ENCODE results near the gene TBCK. TPM values are rescaled to one million over a fixed set of nuclear protein-coding genes. Genes with fewer than 3 reads are reported as not detected.

The TBCK gene
- total RNA-seq, 1 donor from 2014 or later = 64.2 TPM

DNA sequence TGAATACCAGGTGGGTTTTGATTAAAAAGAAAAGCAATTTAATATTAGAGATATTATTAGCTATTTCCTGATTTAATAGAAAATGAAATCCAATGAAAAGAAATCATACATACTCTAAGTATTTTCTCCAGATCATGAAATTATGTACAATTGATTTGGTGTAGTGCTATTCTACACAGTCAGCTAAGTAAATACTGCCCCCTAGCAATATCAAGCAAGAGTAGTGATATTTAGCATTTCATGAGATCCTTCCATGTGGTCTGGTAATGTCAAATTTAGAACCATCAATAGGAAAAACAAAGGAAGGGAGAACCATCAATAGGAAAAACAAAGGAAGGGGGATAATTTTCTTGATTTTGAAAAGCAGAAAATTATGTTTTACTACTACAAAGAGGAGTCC is 114.6 kb downstream of the TBCK start:
- no peak for DNase-seq (ENCODE audit: low spot score in 2 of 2, unreplicated experiment in 2 of 2)

DNA sequence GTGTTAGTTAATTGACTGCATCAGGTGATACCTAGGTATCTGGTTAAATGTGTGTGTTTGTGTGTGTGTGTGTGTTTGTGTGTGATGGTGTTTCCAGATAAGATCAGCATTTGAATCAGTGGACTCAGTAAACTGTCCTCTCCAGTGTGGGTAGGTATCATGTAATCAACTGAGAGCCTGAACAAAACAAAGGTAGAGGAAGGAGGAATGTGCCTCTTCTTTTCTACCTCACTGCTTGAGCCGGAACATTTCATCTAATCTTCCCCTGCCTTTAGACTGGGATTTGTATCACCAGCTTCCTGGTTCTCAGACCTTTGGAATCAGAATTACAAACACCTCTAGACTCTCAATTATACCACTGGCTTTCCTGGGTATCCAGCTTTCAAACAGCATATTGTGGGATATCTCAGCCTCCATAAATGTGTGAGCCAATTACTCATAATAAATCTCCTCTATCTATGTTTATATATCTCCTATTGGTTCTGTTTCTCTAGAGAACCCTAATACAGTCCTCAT is 120.5 kb downstream of the TBCK start:
- TF ChIP-seq, protein P1, sequence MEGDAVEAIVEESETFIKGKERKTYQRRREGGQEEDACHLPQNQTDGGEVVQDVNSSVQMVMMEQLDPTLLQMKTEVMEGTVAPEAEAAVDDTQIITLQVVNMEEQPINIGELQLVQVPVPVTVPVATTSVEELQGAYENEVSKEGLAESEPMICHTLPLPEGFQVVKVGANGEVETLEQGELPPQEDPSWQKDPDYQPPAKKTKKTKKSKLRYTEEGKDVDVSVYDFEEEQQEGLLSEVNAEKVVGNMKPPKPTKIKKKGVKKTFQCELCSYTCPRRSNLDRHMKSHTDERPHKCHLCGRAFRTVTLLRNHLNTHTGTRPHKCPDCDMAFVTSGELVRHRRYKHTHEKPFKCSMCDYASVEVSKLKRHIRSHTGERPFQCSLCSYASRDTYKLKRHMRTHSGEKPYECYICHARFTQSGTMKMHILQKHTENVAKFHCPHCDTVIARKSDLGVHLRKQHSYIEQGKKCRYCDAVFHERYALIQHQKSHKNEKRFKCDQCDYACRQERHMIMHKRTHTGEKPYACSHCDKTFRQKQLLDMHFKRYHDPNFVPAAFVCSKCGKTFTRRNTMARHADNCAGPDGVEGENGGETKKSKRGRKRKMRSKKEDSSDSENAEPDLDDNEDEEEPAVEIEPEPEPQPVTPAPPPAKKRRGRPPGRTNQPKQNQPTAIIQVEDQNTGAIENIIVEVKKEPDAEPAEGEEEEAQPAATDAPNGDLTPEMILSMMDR (IDR thresholded peaks at IDR 0.05; ENCODE audit: unreplicated experiment) = no peak
- no peak overlapping the region for H3K27ac Mint-ChIP-seq
- no peaks in the 10 kb centered on the region for H3K9me3 Mint-ChIP-seq
- no peaks in the 10 kb centered on the region for H3K27me3 Mint-ChIP-seq (ENCODE audit: low read depth)
- no peak for DNase-seq (ENCODE audit: low spot score in 2 of 2, unreplicated experiment in 2 of 2)
- no peaks in the 10 kb centered on the region for H3K4me1 Mint-ChIP-seq
- peaks cover 14% of the 10 kb centered on the region for H3K36me3 Mint-ChIP-seq
- H3K4me3 Mint-ChIP-seq = no peak overlapping the region

More for the DNA sequence above, 114.6 kb downstream of the TBCK start:
- H3K27me3 Mint-ChIP-seq (ENCODE audit: low read depth) = no peaks in the 10 kb centered on the region
- TF ChIP-seq, protein P1 (IDR thresholded peaks at IDR 0.05; ENCODE audit: unreplicated experiment) = no peak
- no peaks in the 10 kb centered on the region for H3K9me3 Mint-ChIP-seq
- no peaks in the 10 kb centered on the region for H3K4me1 Mint-ChIP-seq
- H3K27ac Mint-ChIP-seq = no peak overlapping the region
- no peak overlapping the region for H3K4me3 Mint-ChIP-seq
- no peaks in the 10 kb centered on the region for H3K36me3 Mint-ChIP-seq

DNA sequence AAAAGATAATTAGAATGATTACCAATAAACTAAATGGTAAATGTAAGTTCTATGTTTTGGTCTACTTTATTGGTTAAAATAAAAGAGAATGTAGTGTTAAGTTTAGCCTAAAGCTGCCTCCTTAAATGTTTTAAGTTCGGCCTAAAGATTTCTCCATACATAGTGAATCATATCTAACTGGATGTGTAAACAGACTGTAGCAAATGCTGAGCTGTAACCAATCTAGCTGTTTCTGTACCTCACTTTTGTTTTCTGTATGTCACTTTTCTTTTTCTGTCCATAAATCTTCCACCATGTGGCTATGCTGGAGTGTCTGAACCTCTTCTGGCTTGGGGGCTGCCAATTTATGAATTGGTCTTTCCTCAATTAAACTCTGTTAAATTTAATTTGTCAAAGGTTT is 121.2 kb downstream of the TBCK start:
- Mint-ChIP-seq H3K36me3 (peaks cover 14% of the 10 kb centered on the region), H3K4me3 (no peak overlapping the region), H3K27me3 (ENCODE audit: low read depth) (no peaks in the 10 kb centered on the region), H3K27ac (no peak overlapping the region), H3K9me3 (no peaks in the 10 kb centered on the region), H3K4me1 (peaks cover under 1% of the 10 kb centered on the region)
- TF ChIP-seq, protein P1 (IDR thresholded peaks at IDR 0.05; ENCODE audit: unreplicated experiment) = no peak
- no peak for DNase-seq (ENCODE audit: low spot score in 2 of 2, unreplicated experiment in 2 of 2)

DNA sequence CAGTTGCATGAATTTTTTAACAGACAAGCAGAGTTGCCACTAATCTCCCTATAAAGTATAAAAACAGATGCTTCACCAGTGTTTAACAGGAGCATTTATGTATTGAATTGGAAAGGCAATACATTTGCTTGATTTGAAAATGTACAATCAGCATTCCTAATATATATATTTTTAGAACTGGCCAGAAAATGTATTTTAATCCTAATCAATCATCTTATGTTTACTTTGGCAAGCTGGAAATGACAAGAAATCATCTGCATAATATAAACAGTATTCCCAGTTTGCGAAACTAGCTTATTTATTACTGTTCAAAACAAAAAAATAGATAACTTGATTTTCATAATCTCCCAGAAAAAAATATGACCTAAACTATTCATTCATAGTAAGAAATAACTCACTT is 123.9 kb downstream of the TBCK start:
- TF ChIP-seq, protein P1 (IDR thresholded peaks at IDR 0.05; ENCODE audit: unreplicated experiment) = no peak
- no peak for DNase-seq (ENCODE audit: low spot score in 2 of 2, unreplicated experiment in 2 of 2)
- Mint-ChIP-seq H3K4me1 (peaks cover 2% of the 10 kb centered on the region), H3K4me3 (no peak overlapping the region), H3K36me3 (peaks cover 18% of the 10 kb centered on the region), H3K27me3 (ENCODE audit: low read depth) (no peaks in the 10 kb centered on the region), H3K27ac (no peak overlapping the region), H3K9me3 (no peaks in the 10 kb centered on the region)

DNA sequence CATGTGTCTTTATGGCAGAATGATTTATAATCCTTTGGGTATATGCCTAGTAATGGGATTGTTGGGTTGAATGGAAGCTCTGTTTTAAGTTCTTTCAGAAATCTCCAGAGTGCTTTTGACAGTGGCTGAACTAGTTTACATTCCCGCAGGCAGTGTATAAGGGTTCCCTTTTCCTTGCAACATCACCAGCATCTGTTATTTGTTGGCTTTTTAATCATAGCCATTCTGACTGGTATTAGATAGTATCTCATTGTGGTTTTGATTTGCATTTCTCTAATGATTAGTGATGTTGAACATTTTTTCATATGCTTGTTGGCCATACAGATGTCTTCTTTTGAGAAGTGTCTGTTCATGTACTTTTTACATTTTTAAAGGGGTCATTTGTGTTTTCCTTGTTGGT is 129.8 kb downstream of the TBCK start:
- no peak for DNase-seq (ENCODE audit: low spot score in 2 of 2, unreplicated experiment in 2 of 2)
- H3K36me3 Mint-ChIP-seq = peaks cover 58% of the 10 kb centered on the region
- TF ChIP-seq, protein P1 (IDR thresholded peaks at IDR 0.05; ENCODE audit: unreplicated experiment) = no peak
- peaks cover 2% of the 10 kb centered on the region for H3K4me1 Mint-ChIP-seq
- no peak overlapping the region for H3K27ac Mint-ChIP-seq
- H3K4me3 Mint-ChIP-seq = no peak overlapping the region
- peaks cover 35% of the 10 kb centered on the region for H3K9me3 Mint-ChIP-seq
- no peaks in the 10 kb centered on the region for H3K27me3 Mint-ChIP-seq (ENCODE audit: low read depth)

DNA sequence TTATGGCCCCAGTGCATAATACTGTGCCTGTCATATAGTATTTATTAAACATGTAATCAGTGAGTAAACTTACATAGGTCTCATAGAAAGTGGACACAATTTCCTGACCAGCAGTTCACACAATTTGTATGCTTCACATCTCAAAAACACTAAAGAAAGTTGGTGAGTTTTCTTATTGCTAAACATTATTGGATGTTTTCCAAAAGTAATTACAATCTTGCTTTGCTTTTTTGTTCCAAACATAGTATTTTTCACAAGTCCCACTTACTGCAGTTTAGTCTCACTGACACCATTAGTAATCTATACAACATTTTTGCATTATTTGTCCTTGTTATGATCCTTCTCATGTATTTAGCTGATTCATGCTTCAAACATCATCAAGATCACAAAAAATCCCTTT is 132.5 kb downstream of the TBCK start:
- TF ChIP-seq, protein P1 (IDR thresholded peaks at IDR 0.05; ENCODE audit: unreplicated experiment) = no peak
- Mint-ChIP-seq H3K4me3 (no peak overlapping the region), H3K36me3 (peaks cover 68% of the 10 kb centered on the region), H3K4me1 (no peaks in the 10 kb centered on the region), H3K27me3 (ENCODE audit: low read depth) (no peaks in the 10 kb centered on the region), H3K9me3 (peaks cover 48% of the 10 kb centered on the region), H3K27ac (no peak overlapping the region)
- DNase-seq (ENCODE audit: low spot score in 2 of 2, unreplicated experiment in 2 of 2) = no peak

Data from mesothelial cell of epicardium (in vitro differentiated cells).